GM12865 (cell line): ENCODE results near the gene PEAR1.

ENCODE experiments used
- DNase-seq: peaks from one replicate; pipeline ENCODE4 v3.0.0; 2010; ENCODE audit warnings: low read depth
- H3K4me3 ChIP-seq: 2 replicates; pipeline ENCODE4 v1.5.1; 2011; ENCODE audit warnings: mild to moderate bottlenecking, low read depth, low read length, control low read depth
- CTCF ChIP-seq: IDR thresholded peaks from 2 replicates; pipeline ENCODE4 v1.5.1; 2011; ENCODE audit warnings: low read length, control low read depth, low read depth, inconsistent platforms; ENCODE audit not compliant: insufficient read depth; ENCODE audit errors: missing control alignments

The PEAR1 gene

DNA sequence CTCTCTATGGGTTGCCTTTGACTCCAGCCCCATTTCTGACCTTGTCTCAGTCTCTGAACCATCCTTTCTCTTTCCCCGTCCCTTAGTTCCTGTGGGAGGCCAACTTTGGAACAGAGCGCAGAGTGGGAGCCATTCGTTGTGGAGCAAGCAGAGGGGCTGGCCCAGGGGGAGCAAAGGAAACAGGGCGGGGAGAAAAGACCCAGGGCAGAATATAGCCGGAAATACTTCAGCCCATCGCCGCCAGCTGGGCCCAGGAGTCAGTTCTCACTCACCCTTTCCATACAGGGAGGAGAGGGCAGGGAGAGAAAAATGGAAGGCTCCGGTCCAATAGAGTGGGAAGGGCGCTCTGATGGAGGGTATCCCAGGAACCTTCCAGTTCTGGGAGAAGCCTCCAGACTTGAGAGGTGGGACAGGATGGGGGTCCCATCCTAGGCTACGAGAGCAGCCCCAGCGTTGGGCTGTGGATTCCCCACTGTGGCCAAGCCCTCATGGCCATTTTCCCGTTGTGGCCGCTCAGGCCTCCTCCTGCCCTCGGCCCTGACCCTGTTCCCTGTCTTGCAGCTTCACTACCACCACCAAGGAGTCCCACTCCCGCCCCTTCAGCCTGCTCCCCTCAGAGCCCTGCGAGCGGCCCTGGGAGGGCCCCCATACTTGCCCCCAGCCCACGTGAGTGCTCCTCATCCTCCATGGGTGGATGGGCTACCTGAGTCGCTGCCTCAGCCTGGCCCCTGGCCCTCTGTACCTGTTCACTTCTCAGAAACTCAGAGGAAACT lies 10.9 kb downstream of the PEAR1 start:
- no peak overlapping the region for H3K4me3 ChIP-seq
- no peak for TF ChIP-seq CTCF
- DNase-seq: no peak

GRCh38 chr1:156905176-156905575 lies 11.7 kb downstream of the PEAR1 start:
- DNase-seq: no peak
- no peak overlapping the region for H3K4me3 ChIP-seq
- no peak for TF ChIP-seq CTCF

DNA sequence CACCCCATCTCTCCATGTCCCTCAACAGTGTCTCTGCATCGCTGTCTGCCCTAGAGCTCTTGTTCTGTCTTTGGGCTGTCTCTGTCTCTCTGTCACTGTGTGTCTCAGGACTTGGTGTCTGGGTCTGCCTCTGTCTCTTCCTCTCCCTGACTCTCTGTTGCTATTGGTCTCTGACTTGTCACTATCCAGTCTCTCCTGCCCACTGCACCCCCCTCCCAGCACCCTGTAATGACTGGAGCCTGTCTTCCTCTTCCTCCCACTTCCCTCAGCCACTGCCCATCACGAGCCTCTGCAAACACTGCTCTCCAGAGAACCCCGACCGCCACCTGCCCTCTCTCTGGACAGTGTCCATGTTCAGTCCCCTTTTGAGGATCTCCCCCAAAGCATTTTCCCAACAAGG lies 12.1 kb downstream of the PEAR1 start:
- no peak overlapping the region for H3K4me3 ChIP-seq
- TF ChIP-seq CTCF: no peak
- DNase-seq: no peak

- no peak for DNase-seq
- H3K4me3 ChIP-seq: no peak overlapping the region
- no peak for TF ChIP-seq CTCF
Measured at GRCh38 chr1:156906206-156906906, 12.8 kb downstream of the PEAR1 start.

GRCh38 chr1:156908541-156908940 lies 15.0 kb downstream of the PEAR1 start:
- TF ChIP-seq CTCF: no peak
- DNase-seq: no peak
- H3K4me3 ChIP-seq: no peak overlapping the region

GRCh38 chr1:156908955-156909354 lies 15.4 kb downstream of the PEAR1 start:
- DNase-seq: no peak
- TF ChIP-seq CTCF: no peak
- H3K4me3 ChIP-seq: no peak overlapping the region
